GM21619 (cell line): ENCODE results near the gene SLC38A1.
"Not testable (repeated sequence)": the region's sequence is repeated elsewhere in the genome, so short reads cannot be mapped to it uniquely, and the experiment has no call there.

Experiments used
- ATAC-seq: cut with Tn5 transposase; IDR thresholded peaks from one replicate; pipeline ENCODE4 v1.9.1; 2021; ENCODE audit not compliant: unreplicated experiment

SLC38A1 gene

DNA sequence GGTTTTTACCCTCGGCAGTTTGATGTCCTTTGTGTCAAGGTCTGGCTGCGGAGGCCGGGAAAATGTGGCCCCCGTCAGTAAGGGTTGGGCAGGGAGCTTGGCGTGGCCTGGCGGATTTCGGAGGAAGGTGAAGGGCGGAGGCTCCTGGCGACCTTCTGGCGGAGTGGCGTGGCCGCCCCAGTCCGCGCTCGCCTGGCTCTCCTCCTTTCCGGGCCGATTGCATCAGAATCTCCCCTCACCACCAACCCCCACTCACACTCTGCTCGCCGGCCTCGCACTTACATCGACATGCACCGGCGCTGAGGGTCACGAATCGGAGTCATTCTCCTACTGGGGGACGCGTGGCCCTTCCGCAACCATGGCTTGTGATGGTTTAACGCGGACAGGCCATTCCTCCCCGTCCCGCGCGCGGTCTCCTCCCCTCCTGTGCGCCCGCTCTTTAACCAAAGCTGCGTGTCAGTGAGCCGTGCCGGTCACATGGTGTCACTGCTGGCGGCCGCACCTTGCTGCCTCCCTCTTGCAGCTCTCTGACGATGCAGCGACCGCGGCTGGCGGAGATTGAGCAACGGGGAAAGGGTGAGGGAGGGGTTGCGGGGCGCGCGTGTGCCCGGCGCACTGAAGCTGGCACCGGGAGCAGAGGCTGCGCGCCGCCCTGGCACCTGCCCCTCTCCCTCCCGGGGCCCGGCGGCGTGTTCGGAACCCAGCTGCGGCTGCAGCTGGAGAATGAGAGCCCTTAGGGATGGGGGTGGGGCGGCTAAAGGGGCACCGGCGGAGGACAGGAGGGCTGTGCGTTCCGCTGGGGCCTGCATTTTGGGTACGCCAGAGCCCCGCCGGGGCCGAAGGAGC lies at the start of gene SLC38A1:
SLC38A1 (minus strand) TSS at position 461 of the 846 bp plus-strand sequence. CDS start 29,243 bp downstream, outside the sequence.
- ATAC-seq: peak; percentile 66

DNA sequence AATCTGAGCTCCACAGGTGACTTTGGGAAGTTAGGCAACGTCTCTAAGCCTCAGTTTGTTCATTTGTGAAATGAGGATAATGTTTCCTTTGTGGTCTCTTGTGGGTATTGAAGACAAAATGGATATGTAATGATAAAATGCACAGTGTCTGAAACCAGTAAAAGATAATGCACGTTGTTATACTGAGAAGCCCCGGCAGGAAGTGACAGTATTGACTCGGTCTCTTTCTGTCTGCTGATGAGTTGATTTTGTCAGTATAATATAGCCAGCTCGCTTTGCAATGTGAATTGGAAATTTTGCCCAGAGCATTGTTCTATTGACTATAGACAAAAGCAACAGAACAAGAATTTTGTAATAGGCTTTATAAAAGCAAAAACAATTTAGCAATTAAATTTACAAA lies 49.2 kb upstream of the SLC38A1 start:
- ATAC-seq: no peak

- no peak for ATAC-seq
Observed at GRCh38 chr12:46304070-46304469, 35.2 kb upstream of the SLC38A1 start.

GRCh38 chr12:46303039-46303666 lies 34.3 kb upstream of the SLC38A1 start:
- peak; percentile 62 for ATAC-seq

GRCh38 chr12:46300910-46301309 lies 32.1 kb upstream of the SLC38A1 start:
- ATAC-seq: no peak

DNA sequence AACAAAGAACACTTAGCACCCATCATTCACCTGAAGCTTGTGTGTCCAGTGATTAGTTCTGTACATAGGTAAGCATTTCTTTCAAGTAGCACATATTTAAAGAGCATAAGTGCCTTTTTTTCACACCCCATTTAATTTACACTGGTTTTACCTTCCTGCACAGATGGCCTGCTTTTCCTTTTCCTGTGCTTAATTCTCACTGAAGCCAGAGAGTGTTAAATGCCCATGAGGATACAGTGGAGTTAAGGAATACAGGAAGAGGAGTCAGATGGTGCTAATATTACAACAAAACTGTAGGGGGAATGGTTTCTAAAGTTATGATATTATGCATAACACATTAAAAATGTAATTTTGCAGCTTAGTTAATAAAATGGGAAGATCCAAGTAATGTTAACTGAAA lies 31.0 kb upstream of the SLC38A1 start:
- ATAC-seq: no peak

GRCh38 chr12:46298261-46298660 lies 29.4 kb upstream of the SLC38A1 start:
- ATAC-seq: no peak

- ATAC-seq: no peak
Observed at GRCh38 chr12:46296822-46297221, 28.0 kb upstream of the SLC38A1 start.

- no peak for ATAC-seq
Observed at GRCh38 chr12:46292754-46293402, 24.0 kb upstream of the SLC38A1 start.

- not testable (repeated sequence) for ATAC-seq
Observed at GRCh38 chr12:46291953-46292352, 23.1 kb upstream of the SLC38A1 start.

DNA sequence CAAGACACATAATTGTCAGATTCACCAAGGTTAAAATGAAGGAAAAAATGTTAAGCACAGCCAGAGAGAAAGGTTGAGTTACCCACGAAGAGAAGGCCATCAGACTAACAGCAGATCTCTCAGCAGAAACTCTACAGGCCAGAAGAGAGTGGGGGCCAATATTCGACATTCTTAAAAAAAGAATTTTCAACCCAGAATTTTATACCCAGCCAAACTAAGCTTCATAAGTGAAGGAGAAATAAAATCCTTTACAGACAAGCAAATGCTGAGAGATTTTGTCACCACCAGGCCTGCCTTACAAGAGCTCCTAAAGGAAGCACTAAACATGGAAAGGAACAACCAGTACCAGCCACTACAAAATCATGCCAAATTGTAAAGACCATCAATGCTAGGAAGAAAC lies 16.3 kb upstream of the SLC38A1 start:
- ATAC-seq: not testable (repeated sequence)

DNA sequence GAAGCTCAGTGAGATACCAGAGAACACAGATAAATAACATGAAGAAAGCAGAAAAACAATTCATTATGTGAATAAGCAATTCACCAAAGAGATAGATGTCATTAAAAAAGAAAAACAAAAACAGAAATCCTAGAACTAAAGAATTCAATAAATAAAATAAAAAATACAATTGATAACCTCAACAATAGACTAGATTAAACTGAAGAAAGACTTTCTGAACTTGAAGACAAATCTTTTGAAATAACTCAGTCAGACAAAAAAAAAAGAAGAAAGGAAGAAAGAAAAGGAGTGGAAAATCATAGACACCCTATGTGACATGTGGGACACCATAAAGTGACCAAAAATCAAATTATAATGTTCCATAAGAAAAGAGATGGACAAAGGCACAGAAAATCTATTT lies 14.0 kb upstream of the SLC38A1 start:
- no peak for ATAC-seq

GRCh38 chr12:46276756-46277155 lies 7.9 kb upstream of the SLC38A1 start:
- no peak for ATAC-seq

GRCh38 chr12:46271863-46272262 lies 3.0 kb upstream of the SLC38A1 start:
- ATAC-seq: no peak

DNA sequence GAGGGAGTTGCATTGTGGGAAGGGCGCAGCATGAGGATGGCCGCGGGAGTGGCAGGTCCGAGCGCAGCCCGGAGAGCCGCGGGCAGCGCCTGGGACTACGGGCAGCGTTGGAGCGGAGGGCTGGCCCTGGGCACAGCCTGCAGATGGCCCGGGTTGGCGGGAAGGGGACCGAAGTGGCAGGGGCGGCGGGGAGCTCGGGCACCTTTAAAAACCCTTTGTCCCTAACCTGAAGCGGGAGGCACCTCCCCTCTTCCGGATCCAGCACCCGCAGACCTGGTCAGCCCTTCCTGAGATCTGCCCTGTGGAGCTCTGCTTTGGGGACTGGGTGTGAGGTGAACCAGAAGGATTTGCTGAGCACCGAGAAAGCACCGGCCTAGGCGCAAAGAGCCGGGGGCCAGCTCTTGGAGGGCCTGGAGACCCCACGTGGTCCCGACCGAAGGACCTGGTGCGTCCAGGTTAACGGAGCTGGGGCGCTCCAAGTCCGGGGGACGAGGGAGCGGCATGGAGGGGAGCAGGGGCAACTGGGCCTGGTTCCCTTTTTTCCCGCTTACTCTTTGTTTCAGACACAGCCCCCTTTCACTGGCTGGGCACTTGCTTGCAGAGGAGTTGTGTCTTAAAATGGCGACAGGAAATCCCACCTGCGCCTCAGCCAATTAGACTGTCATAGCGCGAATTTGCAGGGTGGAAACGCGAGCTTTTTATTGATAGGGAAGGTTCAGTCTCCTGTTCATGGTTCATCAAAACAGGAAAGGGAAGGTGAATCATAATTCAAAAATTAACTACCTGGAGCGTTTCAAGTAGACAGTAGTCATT lies 792 bp upstream of the SLC38A1 start:
- ATAC-seq: peak; percentile 13

DNA sequence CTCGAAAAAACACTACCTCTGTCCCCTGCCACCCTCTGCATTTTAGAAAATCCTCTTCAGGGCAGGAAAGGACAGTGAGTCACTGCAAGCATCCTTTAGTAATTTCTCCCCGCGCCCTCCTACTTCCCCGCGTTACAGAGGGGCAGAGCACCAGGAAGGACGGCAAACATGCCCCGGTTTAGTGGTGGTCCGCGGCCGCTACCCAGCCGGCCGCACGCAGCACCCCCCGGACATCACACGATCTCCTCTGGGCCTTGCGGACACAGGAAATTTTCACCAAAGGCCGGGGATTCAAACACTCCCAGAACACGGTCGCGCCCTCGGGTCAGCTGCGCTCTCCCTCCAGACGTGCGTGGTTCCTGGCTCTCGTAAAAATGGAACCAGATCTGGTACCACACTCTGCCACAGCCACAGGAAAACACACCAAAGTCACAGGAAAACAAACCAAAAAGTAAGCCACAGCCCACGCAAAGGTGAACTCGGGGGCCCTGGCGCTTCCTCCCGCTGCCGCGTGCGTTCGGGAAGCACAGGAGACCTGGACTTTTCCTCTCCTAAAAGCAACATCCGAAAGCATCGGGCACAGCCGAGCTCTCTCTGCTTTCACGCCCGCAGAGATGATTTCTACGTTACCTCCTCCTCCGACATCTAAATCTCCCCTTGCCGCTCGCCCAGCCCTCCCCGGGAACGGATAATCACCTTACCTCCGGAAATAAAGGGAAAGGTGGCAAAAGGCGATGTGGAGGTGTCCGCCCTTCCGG lies 839 bp downstream of the SLC38A1 start:
- no peak for ATAC-seq

DNA sequence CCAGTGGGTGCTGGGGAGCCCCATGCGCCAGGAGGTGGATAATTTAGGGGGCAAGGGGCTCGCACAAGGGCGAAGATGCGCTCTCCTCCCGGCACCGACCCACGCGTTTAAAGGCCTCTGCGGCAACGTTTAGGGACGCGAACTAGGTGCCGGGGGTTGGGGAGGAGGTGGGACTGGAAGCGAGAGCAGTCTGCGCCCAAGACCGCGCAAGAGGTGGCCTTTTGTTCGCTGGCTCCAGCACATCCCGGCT lies 1.3 kb downstream of the SLC38A1 start:
- ATAC-seq: no peak

GRCh38 chr12:46266869-46267574 lies 1.8 kb downstream of the SLC38A1 start:
- ATAC-seq: no peak

- no peak for ATAC-seq
Observed at GRCh38 chr12:46266382-46266791, 2.5 kb downstream of the SLC38A1 start.

GRCh38 chr12:46265734-46266133 lies 3.1 kb downstream of the SLC38A1 start:
- no peak for ATAC-seq
